ENCODE data around the gene CFAP251.

DNA sequence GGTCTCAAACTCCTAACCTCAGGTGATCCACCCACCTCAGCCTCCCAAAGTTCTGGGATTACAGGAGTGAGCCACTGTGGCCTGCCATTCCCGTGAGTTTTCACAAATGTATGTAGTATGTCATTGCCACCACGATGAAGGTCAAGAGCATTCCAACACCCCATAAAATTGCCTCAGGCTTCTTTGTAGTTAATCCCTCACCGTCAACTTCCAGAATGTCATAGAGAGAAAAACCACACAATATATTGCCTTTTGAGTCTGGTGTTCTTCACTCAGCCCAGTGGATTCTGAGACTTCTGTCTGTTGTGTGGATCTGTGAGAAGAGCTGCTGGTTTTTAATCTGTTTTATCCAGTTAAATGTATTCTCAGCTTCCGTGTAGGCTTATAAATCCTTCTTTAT is 12.6 kb upstream of the CFAP251 start:
- TF ChIP-seq, protein P1, sequence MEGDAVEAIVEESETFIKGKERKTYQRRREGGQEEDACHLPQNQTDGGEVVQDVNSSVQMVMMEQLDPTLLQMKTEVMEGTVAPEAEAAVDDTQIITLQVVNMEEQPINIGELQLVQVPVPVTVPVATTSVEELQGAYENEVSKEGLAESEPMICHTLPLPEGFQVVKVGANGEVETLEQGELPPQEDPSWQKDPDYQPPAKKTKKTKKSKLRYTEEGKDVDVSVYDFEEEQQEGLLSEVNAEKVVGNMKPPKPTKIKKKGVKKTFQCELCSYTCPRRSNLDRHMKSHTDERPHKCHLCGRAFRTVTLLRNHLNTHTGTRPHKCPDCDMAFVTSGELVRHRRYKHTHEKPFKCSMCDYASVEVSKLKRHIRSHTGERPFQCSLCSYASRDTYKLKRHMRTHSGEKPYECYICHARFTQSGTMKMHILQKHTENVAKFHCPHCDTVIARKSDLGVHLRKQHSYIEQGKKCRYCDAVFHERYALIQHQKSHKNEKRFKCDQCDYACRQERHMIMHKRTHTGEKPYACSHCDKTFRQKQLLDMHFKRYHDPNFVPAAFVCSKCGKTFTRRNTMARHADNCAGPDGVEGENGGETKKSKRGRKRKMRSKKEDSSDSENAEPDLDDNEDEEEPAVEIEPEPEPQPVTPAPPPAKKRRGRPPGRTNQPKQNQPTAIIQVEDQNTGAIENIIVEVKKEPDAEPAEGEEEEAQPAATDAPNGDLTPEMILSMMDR (IDR thresholded peaks at IDR 0.05; ENCODE audit: insufficient read depth, low read depth, low read length): no peak
- no peak for TF ChIP-seq EZH2 (IDR thresholded peaks at IDR 0.05; ENCODE audit: insufficient read depth, low read length)

Data from astrocyte (in vitro differentiated cells and primary cell).